ENCODE results near the gene NDUFS7.

The NDUFS7 gene

DNA sequence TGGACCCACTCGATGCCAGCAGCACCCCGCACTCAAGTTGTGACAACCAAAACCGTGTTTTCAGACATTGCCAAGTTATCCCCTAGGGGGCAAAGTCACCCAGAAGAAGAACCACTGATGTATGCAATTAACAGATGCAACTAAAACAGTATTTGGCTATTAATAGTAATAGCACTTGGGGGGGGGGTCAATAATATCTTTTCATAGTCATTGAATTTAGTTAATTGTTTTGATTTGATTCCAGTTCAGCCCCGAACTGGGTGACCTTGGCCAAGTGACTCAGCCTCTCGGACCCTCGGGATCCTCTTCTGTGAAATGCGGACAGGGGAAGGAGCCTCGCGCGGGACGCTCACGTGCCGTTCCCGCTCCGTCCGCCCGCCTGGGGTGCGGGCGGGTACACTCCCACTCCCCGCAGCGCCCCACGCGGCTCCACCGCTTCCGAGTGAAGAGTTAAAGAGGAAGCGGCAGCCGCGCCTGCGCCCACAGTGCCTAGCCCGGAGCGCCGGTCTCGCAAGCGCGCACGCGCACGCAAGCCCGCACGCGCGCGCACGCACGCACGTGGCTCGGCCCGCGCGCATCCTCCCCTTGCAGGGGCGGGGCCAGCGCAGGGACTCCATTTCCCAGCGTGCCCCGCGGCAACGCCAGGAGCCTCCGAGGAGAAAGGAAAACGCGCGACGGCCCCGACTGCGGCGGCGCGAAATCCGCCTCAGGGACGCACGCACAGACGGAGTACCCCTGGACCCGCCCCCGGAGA is 23.2 kb downstream of the NDUFS7 start:
- peak overlapping the region; percentile 75 for H3K27ac ChIP-seq (ENCODE audit: low read depth, low read length)
- H3K4me3 ChIP-seq (ENCODE audit: low read depth, low read length) = peak overlapping the region; percentile 79
- H3K27me3 ChIP-seq (ENCODE audit: control insufficient read depth, insufficient read depth, low read length) = no peaks in the 10 kb centered on the region
- no peaks in the 10 kb centered on the region for H3K9me3 ChIP-seq (ENCODE audit: control insufficient read depth, insufficient read depth, low read length)
- H3K9ac ChIP-seq (ENCODE audit: low read depth, low read length) = peak overlapping the region; percentile 55
- H3K36me3 ChIP-seq (ENCODE audit: control insufficient read depth, insufficient read depth, low read length) = peaks cover 16% of the 10 kb centered on the region
- peaks cover 10% of the 10 kb centered on the region; the same call in 1 of the 2 replicates for H3K4me1 ChIP-seq (ENCODE audit: control insufficient read depth, insufficient read depth, low read length)

GRCh38 chr19:1407528-1408299 is 24.0 kb downstream of the NDUFS7 start, which contains the start of gene DAZAP1:
DAZAP1 (plus strand) TSS chr19:1407586; CDS start chr19:1407774, 188 bp downstream.
- Histone ChIP-seq H3K9me3 (ENCODE audit: control insufficient read depth, insufficient read depth, low read length) (no peaks in the 10 kb centered on the region), H3K27ac (ENCODE audit: low read depth, low read length) (peak within 1 kb of the TSS; percentile 85), H3K4me1 (ENCODE audit: control insufficient read depth, insufficient read depth, low read length) (peaks cover 10% of the 10 kb centered on the region; the same call in 1 of the 2 replicates)

GRCh38 chr19:1408300-1409203 is 24.8 kb downstream of the NDUFS7 start:
- Histone ChIP-seq H3K36me3 (ENCODE audit: control insufficient read depth, insufficient read depth, low read length) (peaks cover 30% of the 10 kb centered on the region), H3K9me3 (ENCODE audit: control insufficient read depth, insufficient read depth, low read length) (no peaks in the 10 kb centered on the region), H3K4me1 (ENCODE audit: control insufficient read depth, insufficient read depth, low read length) (peaks cover 10% of the 10 kb centered on the region; the same call in 1 of the 2 replicates), H3K27ac (ENCODE audit: low read depth, low read length) (peak overlapping the region; percentile 85), H3K27me3 (ENCODE audit: control insufficient read depth, insufficient read depth, low read length) (no peaks in the 10 kb centered on the region), H3K4me3 (ENCODE audit: low read depth, low read length) (peak overlapping the region; percentile 92), H3K9ac (ENCODE audit: low read depth, low read length) (peak overlapping the region; percentile 82)

More at GRCh38 chr19:1407528-1408299, 24.0 kb downstream of the NDUFS7 start, which contains the start of gene DAZAP1:
- peak within 1 kb of the TSS; percentile 92 for H3K4me3 ChIP-seq (ENCODE audit: low read depth, low read length)
- no peaks in the 10 kb centered on the region for H3K27me3 ChIP-seq (ENCODE audit: control insufficient read depth, insufficient read depth, low read length)
- H3K9ac ChIP-seq (ENCODE audit: low read depth, low read length) = peak within 1 kb of the TSS; percentile 82
- peaks cover 22% of the 10 kb centered on the region for H3K36me3 ChIP-seq (ENCODE audit: control insufficient read depth, insufficient read depth, low read length)

DNA sequence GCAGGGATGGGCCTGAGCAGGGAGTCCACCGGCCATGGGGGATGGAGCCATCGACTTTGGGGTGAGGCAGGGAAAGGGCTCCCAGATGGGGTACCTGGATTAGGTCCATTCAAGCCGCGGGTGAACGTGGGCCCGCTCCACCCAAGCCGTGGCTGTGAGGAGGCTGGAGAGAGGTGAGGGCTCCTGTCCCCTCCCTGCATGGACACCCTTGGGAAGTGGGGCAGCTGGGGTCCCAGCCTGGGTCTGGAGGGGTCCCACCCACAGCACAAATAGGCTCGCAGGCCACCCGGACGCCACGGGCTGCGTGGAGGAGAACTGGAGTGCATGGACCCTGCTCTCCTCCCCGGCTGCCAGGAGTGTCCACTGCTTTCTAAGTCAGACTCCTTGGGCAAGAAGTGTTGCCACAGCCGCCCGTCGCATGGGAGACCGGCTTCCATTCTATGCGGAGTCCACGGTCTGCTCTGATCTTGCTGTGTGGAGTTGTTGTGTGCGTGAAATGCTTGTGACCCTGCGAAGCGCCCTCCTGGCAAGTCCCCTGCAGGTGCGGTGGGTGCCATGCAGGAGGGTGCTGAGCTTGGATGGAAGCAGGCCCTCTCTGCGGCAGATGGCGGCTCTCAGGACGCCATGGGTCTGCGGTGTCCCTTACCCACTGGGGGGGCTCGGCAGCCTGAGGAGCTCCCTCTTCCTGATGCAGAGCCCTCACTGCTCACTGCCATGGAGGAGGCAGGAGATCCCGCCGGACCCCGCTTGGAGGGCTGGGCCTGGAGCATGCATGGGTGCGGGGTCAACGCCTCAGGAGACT is 25.7 kb downstream of the NDUFS7 start:
- peak overlapping the region; percentile 92 for H3K4me3 ChIP-seq (ENCODE audit: low read depth, low read length)
- peak overlapping the region; percentile 85 for H3K27ac ChIP-seq (ENCODE audit: low read depth, low read length)
- H3K27me3 ChIP-seq (ENCODE audit: control insufficient read depth, insufficient read depth, low read length) = no peaks in the 10 kb centered on the region
- peak overlapping the region; percentile 82 for H3K9ac ChIP-seq (ENCODE audit: low read depth, low read length)
- peaks cover 32% of the 10 kb centered on the region for H3K36me3 ChIP-seq (ENCODE audit: control insufficient read depth, insufficient read depth, low read length)
- H3K9me3 ChIP-seq (ENCODE audit: control insufficient read depth, insufficient read depth, low read length) = no peaks in the 10 kb centered on the region
- H3K4me1 ChIP-seq (ENCODE audit: control insufficient read depth, insufficient read depth, low read length) = peaks cover 10% of the 10 kb centered on the region; the same call in 1 of the 2 replicates

DNA sequence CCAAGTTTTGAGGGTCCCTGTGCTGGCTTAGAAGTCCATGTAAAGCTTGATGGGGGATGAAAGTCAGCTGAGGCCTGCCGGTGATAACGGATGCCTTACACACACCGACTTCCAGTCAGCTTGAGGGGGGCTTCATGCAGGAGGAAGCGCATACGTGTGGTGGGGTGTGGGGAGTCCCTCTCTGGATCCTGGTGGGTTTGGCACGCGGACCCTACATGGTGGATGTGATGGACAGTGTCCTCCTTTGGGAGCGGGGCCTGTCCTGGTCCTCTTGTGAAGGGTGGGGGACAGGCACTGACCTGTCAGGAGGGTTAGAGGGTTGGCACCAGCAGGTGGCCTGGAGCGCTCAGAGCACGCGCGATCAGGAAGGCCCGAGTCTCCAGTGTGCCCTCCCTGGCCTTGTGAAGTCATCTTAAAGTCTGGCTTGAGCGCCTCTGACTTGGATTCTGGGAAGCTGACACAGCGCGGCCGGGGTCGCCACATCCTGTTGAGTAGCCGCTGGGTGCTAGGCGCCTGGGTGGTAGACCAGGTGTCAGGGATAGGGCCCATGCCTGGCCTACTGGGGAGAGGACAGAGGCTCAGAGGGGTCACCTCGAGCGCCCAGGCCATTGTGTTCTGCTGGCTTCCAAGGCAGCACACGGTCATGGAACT is 26.6 kb downstream of the NDUFS7 start:
- no peaks in the 10 kb centered on the region for H3K27me3 ChIP-seq (ENCODE audit: control insufficient read depth, insufficient read depth, low read length)
- peaks cover 10% of the 10 kb centered on the region; the same call in 1 of the 2 replicates for H3K4me1 ChIP-seq (ENCODE audit: control insufficient read depth, insufficient read depth, low read length)
- H3K4me3 ChIP-seq (ENCODE audit: low read depth, low read length) = peak overlapping the region; percentile 10; the same call in 1 of the 2 replicates
- H3K27ac ChIP-seq (ENCODE audit: low read depth, low read length) = no peak overlapping the region
- H3K9me3 ChIP-seq (ENCODE audit: control insufficient read depth, insufficient read depth, low read length) = no peaks in the 10 kb centered on the region
- H3K9ac ChIP-seq (ENCODE audit: low read depth, low read length) = no peak overlapping the region
- H3K36me3 ChIP-seq (ENCODE audit: control insufficient read depth, insufficient read depth, low read length) = peaks cover 32% of the 10 kb centered on the region

DNA sequence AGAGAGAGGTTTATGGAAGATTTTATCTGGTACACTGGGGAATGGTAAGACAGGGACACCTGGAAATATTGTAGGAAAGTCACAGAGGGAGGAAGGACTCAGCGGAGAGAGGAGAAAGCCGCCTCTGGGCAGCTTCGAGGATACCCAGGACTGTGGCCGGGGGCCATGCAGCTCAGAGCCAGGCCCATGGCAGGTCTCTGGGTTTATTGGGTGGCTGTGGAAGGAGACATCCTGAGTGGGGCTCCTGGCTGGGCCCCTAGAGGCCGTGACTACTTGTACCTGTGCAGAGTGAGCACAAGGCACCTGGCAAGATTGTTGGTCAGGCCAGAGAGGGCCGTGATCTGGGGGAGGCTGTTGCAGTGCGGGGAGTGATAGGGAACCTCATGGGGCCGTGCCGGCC is 27.1 kb downstream of the NDUFS7 start:
- H3K27me3 ChIP-seq (ENCODE audit: control insufficient read depth, insufficient read depth, low read length) = no peaks in the 10 kb centered on the region
- H3K4me1 ChIP-seq (ENCODE audit: control insufficient read depth, insufficient read depth, low read length) = peaks cover 14% of the 10 kb centered on the region
- no peak overlapping the region for H3K27ac ChIP-seq (ENCODE audit: low read depth, low read length)
- H3K9me3 ChIP-seq (ENCODE audit: control insufficient read depth, insufficient read depth, low read length) = no peaks in the 10 kb centered on the region
- H3K36me3 ChIP-seq (ENCODE audit: control insufficient read depth, insufficient read depth, low read length) = peaks cover 32% of the 10 kb centered on the region
- peak overlapping the region; percentile 10; the same call in 1 of the 2 replicates for H3K4me3 ChIP-seq (ENCODE audit: low read depth, low read length)
- no peak overlapping the region for H3K9ac ChIP-seq (ENCODE audit: low read depth, low read length)

GRCh38 chr19:1411255-1412191 is 27.8 kb downstream of the NDUFS7 start:
- Histone ChIP-seq H3K4me1 (ENCODE audit: control insufficient read depth, insufficient read depth, low read length) (peaks cover 18% of the 10 kb centered on the region), H3K9ac (ENCODE audit: low read depth, low read length) (no peak overlapping the region), H3K9me3 (ENCODE audit: control insufficient read depth, insufficient read depth, low read length) (no peaks in the 10 kb centered on the region), H3K36me3 (ENCODE audit: control insufficient read depth, insufficient read depth, low read length) (peaks cover 36% of the 10 kb centered on the region), H3K27ac (ENCODE audit: low read depth, low read length) (no peak overlapping the region), H3K4me3 (ENCODE audit: low read depth, low read length) (no peak overlapping the region), H3K27me3 (ENCODE audit: control insufficient read depth, insufficient read depth, low read length) (no peaks in the 10 kb centered on the region)

GRCh38 chr19:1412323-1412923 is 28.7 kb downstream of the NDUFS7 start:
- Histone ChIP-seq H3K27ac (ENCODE audit: low read depth, low read length) (no peak overlapping the region), H3K36me3 (ENCODE audit: control insufficient read depth, insufficient read depth, low read length) (peaks cover 43% of the 10 kb centered on the region), H3K27me3 (ENCODE audit: control insufficient read depth, insufficient read depth, low read length) (no peaks in the 10 kb centered on the region), H3K4me3 (ENCODE audit: low read depth, low read length) (no peak overlapping the region), H3K9ac (ENCODE audit: low read depth, low read length) (no peak overlapping the region), H3K9me3 (ENCODE audit: control insufficient read depth, insufficient read depth, low read length) (no peaks in the 10 kb centered on the region), H3K4me1 (ENCODE audit: control insufficient read depth, insufficient read depth, low read length) (peaks cover 24% of the 10 kb centered on the region)

Data from HUES48 (cell line).